Activated CD4-positive, alpha-beta T cell treated with anti-CD3 and anti-CD28 coated beads, Interleukin-2, Interleukin-6, amounts not matched to agents 100 ng/mL and 50 ng/mL, durations not matched to agents 16 hours and 8 hours (primary cell): ENCODE data around the gene APBA1.
"Not testable (repeated sequence)": the region's sequence is repeated elsewhere in the genome, so short reads cannot be mapped to it uniquely, and the experiment has no call there.

Source experiments
- DNase-seq: peaks from one replicate; pipeline ENCODE4 v3.0.0-alpha.2; 2020

Gene APBA1

DNA sequence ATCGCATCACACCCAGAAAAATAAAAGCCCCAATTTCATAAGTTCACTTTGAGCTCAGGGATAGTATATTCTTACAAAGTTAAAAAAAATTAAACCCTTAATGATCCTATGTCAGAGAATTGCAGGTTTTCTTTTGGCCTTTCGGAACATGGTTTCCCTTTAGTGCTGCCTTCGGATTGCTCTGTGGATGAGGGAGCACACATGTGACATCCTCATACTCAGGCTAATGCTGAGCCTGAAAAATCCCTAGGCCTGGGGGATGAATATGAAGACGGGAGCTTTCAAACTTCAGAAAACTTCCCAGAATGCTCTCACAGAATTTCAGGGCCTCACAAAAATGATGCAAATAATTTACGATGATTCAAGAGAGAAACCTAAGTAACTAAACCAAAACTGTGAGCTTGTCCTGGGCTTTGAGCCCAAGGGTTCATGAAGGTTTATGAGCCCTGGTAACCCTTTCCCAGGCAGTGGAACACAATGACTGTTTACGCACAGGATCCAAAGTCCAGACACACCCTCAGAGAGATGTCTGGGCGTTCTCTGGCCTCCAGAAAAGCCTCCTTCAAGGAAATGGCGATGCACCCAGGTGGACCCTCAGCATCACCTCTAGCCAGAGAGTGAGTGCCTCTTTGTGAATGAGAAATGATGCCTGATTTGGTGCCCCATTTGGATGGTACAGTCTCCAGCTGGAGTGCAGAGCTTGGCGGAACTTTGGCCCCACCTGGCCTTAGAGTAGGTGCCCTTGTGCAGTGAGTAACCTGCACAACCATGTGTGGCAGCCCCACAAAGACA is 201.8 kb downstream of the APBA1 start:
- no peak for DNase-seq

DNA sequence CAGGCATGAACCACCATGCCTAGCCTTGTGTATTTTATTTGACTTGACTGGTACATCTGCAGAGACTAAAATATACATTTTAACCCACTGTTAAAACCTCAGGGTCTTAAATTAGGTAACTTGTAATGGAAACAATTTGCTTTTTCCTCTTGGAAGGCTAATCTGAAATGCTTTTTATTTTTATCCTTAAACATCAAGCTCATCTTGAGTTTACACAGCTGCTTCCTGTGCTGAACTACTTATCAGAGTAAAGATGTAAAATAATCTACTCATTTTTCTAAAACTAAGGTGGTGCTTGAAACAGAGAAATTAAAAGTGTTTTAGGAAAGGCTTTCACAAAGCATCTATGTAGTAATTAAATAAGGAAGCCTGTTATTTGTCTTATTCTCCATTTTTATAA is 203.0 kb downstream of the APBA1 start:
- no peak for DNase-seq

DNA sequence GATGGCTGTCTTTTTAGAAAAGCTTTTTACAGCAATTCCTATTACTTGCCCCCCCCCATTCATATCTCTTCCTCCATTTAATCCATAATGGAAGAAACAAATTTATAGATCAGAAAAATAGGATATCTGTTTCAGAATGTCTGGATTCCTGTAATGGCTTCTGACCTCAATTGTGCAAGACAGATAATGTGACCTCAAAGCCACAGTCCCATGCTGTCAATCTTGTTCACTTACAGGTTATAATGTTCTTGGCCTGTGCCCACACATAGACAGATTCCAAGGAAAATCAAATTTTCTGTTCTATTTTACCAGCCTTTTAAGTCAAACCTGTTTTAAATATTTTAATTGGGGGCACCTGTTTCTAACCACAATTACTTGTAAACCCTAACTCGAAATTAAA is 203.8 kb downstream of the APBA1 start:
- DNase-seq = no peak

DNA sequence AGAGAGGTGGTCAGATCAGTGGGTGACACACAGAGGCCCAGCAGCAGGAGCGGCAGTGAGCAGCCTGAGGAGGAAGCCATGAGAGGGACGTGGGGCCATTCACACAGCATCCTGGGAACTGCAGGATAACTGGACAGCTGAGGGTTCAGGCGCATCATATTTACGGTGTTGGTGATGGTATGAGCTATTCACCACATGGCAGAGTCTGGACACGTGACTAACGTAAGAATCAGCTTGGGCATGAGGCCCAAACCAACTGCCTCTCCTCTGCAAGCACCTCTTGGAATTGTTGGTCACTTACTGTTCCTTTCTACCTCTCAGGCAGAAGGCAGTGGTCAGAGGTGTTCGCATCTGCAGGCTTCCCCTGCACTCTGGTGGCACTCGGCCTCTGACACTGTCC is 206.0 kb downstream of the APBA1 start:
- no peak for DNase-seq

DNA sequence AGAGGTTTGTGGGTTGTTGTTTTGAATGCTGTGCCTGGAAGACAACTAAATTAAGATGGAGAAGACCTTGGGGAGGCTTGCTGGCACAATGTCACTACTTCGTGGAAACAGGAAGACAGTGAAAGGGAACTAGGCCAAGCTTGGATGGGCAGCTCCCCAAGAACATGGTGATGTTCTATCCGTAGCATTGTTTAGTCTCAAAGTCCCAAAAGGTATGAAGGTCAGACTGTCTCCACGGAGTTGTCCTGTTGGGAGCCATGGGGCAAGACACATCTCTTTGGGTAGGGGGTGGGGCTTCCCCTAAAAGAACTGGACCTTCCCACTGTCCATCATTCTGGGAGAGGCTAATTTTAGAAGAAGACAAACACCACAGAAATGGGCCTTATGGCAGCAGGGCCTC is 206.7 kb downstream of the APBA1 start:
- DNase-seq = no peak

DNA sequence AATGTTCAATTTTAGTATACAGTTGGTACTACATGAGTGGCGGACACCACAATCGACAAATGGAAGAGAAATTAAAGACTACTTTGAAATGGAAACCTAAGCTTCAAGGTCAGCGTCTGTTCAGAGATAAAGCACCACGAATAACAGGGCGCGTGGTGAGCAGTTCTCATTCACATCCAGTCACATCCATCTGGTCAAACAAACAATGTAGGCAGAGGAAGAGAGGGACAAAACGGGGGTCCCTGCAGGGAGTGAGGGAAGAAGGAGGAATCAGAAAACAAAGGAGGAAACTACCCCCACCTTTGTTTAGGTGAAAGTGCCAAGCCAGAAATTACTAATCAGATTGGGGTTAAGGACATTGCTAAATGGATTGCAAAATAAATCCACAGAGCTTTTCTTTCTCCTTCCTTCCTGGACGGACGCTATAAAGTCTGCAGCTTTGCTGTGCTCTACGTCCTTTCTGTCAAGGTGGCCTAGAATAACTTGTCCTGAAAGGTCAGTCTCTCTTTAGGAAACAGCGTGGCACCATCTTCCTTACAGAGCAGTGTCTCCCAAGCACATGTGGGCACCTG is 208.6 kb downstream of the APBA1 start:
- DNase-seq = no peak

DNA sequence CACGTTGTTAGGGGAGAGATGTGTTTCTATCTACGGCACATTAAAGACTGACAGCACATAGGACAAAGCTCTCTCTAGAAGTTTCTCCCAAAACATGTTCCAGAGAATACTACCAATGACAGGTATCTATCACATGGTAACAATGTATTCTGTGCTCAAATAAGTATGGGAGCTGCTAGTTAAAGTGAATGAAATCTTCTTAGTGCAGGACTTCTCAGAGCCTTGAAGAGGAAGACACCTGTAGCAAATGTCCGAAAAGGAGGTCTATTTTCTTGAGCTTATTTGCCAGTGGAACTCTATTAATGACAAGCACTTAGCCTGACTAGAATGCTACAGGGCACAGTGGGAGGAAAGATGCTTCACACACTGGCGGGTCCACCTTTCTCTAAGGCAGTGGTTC is 209.8 kb downstream of the APBA1 start:
- DNase-seq = no peak

DNA sequence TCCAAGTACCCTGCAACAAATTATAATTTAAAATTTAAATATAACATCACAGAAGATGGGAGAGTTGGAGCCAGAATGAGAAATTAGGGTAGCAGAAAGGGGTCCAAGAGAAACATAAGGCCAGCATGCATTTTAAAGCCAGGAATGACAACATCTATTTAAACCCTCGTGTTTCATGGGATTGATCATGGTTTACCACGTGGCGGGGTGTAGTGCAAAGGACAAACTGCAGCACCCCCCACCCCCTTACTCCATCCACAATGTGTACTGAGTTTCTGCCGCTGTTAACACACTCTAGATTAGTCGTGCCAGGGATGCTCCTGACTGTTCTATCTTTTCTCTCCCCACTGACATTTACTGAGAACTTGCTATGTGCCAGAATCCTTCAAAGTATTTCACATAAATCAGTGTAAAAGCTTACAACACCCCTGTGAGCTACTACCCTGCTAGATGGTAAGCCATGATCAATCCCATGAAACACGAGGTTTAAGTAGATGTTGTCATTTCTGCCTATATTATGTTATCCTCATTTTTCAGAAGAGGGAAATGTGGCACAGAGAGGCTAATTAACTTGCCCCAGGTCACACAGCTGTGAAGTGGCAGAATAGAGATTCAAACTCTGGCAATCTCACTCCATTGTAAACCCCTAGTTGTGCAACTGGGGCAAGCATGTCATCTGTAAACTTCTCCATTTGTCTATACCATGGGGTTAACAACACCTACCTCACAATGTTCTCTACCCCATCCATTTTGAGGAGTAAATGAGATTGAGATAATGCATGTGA is 210.9 kb downstream of the APBA1 start:
- no peak for DNase-seq

DNA sequence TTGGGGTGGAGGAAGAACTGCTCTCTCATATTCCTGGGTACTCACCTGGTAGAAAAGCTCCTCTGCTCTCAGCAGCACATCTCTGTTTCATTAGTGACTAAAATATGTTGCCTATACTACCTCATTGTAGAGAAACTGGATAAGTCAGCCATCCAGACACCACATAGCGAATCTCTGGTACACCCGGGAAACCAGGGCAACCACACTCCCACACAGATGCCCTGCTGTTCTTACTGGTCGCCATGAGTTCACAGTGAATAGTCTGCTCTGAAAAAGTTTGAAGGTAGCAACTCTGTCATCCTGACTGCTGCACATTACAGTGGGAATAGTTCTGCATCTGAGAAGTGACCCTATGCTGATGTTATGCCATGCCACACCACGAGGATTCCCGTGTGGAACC is 212.2 kb downstream of the APBA1 start:
- DNase-seq = no peak

DNA sequence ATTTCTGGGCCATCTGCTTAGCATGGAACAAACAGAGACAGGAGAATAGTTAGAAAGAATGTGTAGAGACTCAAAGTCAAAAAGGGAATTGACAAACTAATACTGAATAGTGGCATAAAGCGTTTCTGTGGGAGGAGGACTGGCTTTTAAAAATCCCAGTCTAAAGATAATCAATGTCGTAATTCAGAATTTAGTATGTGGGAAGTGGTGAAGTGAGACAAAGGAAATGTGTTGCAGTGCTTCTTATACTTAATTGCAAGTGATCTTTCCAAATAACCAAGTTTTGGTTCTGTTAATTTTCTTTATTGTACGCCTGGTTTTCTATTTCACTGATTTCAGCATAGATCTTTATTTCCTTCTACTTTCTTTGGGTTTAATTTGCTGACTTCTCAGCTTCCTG is 214.0 kb downstream of the APBA1 start:
- no peak for DNase-seq

DNA sequence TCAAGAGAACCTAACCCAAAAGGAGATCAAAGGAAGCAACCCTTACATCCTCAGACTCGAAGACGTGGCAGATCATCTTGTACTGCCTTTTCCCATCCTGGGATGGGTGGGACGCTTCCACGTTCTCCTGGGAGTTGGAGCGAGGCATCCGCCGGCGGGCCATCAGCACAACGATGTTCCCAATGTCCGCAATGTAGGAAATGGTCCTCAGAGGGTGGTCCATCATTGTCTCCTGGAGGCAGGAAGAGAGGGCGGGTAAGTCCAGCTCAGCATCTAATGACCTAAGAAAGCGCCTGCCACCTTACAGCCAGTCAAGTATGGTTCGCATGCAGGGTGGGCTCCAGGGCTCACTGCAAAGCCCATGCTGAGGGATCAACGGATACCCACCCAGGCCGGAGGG is 216.0 kb downstream of the APBA1 start:
- no peak for DNase-seq

DNA sequence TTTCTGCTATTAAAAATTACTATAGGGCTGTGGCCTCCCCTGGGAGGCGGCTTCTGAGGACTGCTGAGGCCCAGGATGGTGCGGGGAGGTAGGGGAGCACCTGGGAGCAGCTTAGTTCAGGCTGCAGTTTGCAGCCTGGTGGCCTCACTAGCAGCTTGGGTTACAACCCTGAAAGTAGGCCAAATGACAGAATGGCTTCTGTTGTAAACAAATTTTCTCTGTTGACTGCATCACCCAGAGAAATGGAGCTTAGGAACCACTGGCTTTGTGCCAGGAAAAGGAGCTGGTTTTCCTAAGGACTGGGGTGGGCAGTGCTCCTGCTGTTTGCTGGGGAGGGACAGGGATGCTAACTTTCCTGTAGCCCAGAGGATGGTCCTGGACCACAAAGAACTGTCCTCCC is 216.9 kb downstream of the APBA1 start:
- DNase-seq = no peak

DNA sequence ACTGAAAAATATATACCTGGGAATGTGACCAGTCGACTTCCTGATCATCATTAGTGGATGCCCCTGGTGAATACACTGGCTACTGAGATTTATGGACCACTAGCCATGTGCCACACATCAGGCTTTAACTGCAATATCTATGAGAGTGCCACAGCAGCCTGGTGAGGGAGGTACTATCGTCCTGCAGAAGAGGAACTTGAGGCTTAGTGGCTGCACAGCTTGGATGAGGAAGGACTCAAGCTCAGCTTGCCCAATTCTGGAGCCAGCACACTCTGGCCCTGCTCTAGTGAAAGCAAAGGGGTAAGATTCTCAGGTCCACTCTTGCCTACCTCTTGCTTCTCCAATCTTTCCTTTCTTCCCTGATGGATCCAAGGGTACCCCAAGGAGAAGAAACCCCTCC is 217.8 kb downstream of the APBA1 start:
- DNase-seq = no peak

DNA sequence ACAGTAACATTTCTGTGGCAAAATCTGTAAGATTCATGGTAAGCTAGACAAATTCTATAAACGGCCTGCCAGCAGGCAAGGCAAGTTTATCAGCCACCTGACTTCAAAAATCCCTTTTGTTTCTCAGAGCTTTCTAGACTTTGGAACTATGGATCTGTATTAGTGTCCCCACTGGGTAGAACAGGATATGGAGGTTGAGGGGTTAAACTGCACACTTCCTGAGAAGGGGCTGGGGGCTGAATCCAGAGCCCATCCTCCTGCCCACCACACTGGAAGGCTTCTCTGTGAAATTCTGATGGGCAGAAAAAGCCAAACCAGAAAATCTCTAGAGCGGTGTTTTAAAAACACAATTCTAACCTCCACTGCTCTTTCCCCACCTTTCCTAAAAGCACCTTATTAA is 218.4 kb downstream of the APBA1 start:
- no peak for DNase-seq

DNA sequence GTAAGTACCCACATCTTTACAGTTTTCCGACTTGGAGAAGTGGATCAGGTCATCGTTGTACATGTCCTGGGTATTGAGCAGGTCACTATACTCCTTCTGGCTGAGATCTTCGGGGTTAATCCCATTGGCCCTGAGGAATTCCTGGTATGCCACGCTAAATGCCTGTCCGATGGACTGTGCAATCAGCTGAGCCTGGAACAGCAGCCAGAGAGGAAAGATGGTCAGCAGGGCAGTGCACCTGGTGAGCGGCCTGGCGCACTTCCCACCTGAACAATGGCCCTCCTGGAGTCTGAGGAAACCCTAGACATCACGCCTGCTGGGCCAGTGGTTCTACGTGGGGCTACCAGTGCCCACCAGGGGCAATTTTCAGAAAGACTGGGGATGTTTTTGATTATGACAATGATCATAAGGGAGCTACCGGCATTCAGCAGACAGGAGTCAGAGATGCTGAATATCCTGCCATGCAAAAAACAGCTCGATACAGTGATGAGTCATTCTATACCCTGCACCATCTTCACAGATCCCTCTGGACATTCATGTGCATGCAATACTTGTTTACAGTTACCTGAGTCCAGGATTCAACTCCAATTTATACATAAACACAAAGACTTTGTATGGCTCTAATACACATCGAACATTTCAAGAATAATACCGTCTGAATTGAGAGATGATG is 219.9 kb downstream of the APBA1 start:
- DNase-seq = no peak

DNA sequence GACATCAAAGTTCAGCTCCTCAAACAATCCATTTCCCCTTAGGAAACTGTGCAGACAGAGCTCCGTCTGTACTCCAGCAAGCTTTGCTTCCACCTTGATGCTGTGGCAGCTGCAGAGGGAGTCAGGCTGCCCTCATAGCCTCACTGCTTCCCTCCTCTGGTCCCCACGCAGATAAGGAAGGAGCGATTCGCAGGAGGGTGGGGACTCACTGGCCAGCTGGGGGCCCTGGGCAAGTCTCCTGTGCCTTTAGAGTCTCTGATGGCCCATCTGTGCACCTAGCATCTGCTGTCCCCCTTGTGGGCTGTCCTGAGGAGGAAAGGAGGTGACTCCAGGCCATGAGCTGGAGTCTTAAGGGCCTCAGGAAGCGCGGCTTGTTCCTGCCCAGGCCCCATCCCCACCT is 225.7 kb downstream of the APBA1 start:
- no peak for DNase-seq

DNA sequence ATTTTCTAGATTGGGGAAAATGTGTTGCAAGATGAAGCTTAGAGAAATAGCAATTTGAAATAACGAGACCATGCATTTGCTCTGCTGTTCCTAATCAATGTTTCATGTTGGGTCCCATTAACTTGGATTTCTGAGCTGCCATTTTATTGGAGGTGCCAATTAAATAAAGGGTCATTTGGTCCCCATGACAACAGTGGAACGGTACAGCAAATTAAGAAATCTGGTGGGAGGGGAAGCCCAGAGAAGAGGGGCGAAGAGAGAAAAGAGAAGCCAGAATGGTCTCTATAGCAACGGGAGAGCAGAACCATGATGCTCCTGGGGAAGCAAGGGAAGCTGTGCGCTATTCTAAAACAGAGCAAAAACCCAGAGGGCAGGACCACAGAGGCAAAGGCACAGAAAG is 226.9 kb downstream of the APBA1 start:
- no peak for DNase-seq

DNA sequence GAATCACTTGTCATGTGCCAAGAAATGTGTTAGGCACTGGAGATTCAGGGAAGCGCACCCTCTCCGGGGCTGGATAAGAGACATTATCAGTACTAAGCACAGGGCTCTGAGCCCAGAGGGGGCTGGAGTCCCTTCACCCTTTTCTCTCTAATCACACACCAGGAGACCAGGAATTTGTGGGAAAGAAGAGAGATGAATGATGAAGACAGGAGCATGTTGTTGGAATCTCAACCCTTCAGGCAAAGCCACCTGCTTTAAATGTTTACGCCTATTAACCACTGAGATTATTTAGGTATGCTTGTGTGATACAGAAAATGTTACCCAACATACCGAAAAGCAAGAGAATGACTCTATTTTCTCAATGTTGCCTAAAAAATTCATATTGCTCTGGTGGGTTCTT is 227.4 kb downstream of the APBA1 start:
- DNase-seq = no peak

DNA sequence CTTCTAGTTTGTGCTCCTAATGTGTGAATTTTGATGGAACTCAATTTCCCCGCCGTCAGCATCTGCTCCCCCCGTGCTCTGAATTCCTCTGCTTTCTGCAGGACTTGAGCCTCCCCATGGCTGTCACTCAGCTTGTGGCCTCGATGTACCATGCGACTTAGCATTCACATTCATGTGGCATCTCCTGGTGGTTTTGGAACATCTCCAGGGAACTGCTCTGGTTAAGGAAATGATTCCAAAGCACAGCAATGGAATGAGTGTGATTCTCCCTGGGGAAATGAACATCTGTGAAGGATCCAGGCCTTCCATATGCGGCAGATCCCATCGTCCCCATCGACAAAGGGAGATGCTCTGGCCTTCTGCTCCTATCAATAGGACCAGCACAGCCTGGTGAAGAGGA is 228.2 kb downstream of the APBA1 start:
- no peak for DNase-seq

DNA sequence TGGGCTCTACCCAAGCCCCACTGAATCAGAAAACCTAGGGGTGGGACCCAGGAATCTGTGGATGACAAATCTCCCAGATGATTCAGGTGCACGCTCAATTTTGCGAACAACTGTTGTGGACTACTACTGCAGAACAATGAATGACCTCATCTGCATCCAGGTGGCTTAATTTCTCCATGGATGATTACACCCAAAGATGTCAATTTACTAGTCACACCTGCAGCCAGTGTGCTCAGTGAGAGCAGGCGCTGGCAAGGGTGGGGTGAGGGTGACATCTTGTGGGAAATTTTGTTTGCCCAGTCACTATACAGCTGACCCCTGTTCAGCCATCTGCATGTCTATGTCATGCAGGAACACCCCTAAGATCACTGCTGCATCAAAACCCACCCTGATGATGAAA is 229.0 kb downstream of the APBA1 start:
- no peak for DNase-seq

DNA sequence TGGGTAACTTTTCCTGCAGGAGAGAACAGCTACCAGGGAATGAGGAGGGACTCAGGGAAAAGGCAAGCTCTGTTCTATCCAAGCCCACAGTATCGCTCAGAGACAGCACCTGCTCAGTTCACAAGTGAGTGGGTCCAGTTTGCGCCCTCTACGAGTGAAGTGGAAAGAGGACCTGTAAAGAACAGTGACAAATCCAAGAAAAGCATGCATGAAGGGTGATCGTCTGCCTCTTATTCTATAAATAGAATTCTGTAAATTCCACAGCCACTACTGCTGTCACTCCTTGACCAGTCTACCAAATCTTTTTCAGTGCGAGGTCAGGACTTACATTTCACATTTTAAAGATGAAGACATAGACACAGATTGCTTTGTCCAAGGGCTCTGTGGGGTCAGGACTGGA is 229.7 kb downstream of the APBA1 start:
- DNase-seq = no peak

DNA sequence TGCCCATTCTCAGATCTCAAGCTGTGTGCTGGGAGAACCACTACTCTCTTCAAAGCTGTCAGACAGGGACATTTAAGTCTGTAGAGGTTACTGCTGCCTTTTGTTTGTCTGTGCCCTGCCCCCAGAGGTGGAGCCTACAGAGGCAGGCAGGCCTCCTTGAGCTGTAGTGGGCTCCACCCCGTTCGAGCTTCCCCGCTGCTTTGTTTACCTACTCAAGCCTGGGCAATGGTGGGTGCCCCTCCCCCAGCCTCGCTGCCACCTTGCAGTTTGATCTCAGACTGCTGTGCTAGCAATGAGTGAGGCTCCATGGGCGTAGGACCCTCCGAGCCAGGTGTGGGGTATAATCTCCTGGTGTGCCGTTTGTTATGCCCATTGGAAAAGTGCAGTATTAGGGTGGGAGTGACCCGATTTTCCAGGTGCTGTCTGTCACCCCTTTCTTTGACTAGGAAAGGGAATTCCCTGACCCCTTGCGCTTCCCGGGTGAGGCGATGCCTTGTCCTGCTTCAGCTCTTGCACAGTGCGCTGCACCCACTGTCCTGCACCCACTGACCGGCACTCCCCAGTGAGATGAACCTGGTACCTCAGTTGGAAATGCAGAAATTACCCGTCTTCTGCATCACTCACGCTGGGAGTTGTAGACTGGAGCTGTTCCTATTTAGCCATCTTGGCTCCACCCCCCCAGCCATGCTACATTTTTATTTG is 231.8 kb downstream of the APBA1 start:
- not testable (repeated sequence) for DNase-seq

DNA sequence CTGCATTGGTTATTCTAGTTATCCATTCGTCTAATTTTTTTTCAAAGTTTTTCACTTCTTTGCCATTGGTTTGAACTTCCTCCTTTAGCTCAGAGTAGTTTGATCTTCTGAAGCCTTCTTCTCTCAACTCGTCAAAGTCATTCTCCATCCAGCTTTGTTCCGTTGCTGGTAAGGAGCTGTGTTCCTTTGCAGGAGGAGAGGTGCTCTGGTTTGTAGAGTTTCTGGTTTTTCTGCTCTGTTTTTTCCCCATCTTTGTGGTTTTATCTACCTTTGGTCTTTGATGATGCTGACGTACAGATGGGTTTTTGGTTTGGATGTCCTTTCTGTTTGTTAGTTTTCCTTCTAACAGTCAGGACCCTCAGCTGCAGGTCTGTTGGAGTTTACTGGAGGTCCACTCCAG is 232.5 kb downstream of the APBA1 start:
- not testable (repeated sequence) for DNase-seq
